Measurements from ENCODE around the gene GALNT10. TPM values are rescaled to one million over a fixed set of nuclear protein-coding genes. Genes with fewer than 3 reads are reported as not detected.
A peak's percentile ranks its signal among the peaks of the same experiment; 100 is the strongest.
"Not testable (repeated sequence)": the region's sequence is repeated elsewhere in the genome, so short reads cannot be mapped to it uniquely, and the experiment has no call there.

Gene GALNT10
- 51.5 and 58.2 TPM in 2 replicates for total RNA-seq (2014; rRNA removed; shearing (Covaris generic))
- polyA plus RNA-seq (2015; cell fraction: cytosol; rRNA removed): 29.3 and 32.6 TPM in 2 replicates
- 27.1 and 33.5 TPM in 2 replicates for polyA plus RNA-seq (2015; cell fraction: nucleus; rRNA removed)

- no peak for DNase-seq (ENCODE audit: low read depth)
Observed at GRCh38 chr5:154190595-154191304, at the start of gene GALNT10. TSS of gene GALNT10 (plus strand) at chr5:154190733. CDS start at chr5:154190867, 134 bp downstream.

- DNase-seq (ENCODE audit: low read depth): no peak
Observed at GRCh38 chr5:154141745-154142221, 48.8 kb upstream of the GALNT10 start.

- no peak for DNase-seq (ENCODE audit: low read depth)
Observed at GRCh38 chr5:154143211-154143641, 47.3 kb upstream of the GALNT10 start.

GRCh38 chr5:154145268-154145667, 45.3 kb upstream of the GALNT10 start:
- no peak for DNase-seq (ENCODE audit: low read depth)

GRCh38 chr5:154146409-154146808, 44.1 kb upstream of the GALNT10 start:
- no peak for DNase-seq (ENCODE audit: low read depth)

- no peak for DNase-seq (ENCODE audit: low read depth)
Observed at GRCh38 chr5:154147666-154148065, 42.9 kb upstream of the GALNT10 start.

GRCh38 chr5:154150471-154150870, 40.1 kb upstream of the GALNT10 start:
- not testable (repeated sequence) for DNase-seq (ENCODE audit: low read depth)

- no peak for DNase-seq (ENCODE audit: low read depth)
Observed at GRCh38 chr5:154157483-154158378, 32.8 kb upstream of the GALNT10 start.

GRCh38 chr5:154158379-154158737, 32.2 kb upstream of the GALNT10 start:
- no peak for DNase-seq (ENCODE audit: low read depth)

GRCh38 chr5:154159343-154159742, 31.2 kb upstream of the GALNT10 start:
- DNase-seq (ENCODE audit: low read depth): peak; percentile 61

GRCh38 chr5:154162539-154163151, 27.9 kb upstream of the GALNT10 start:
- no peak for DNase-seq (ENCODE audit: low read depth)

GRCh38 chr5:154163327-154164248, 26.9 kb upstream of the GALNT10 start:
- no peak for DNase-seq (ENCODE audit: low read depth)

- DNase-seq (ENCODE audit: low read depth): no peak
Observed at GRCh38 chr5:154164249-154164581, 26.3 kb upstream of the GALNT10 start.

- no peak for DNase-seq (ENCODE audit: low read depth)
Observed at GRCh38 chr5:154165886-154166285, 24.6 kb upstream of the GALNT10 start.

- no peak for DNase-seq (ENCODE audit: low read depth)
Observed at GRCh38 chr5:154166901-154167791, 23.4 kb upstream of the GALNT10 start.

GRCh38 chr5:154168395-154168794, 22.1 kb upstream of the GALNT10 start:
- no peak for DNase-seq (ENCODE audit: low read depth)

GRCh38 chr5:154172785-154173184, 17.7 kb upstream of the GALNT10 start:
- DNase-seq (ENCODE audit: low read depth): no peak

- no peak for DNase-seq (ENCODE audit: low read depth)
Observed at GRCh38 chr5:154174091-154174490, 16.4 kb upstream of the GALNT10 start.

GRCh38 chr5:154176181-154176580, 14.4 kb upstream of the GALNT10 start:
- DNase-seq (ENCODE audit: low read depth): peak; percentile 59

GRCh38 chr5:154178661-154179060, 11.9 kb upstream of the GALNT10 start:
- DNase-seq (ENCODE audit: low read depth): no peak
